Measurements from ENCODE around the gene DLG2. TPM values are rescaled to one million over a fixed set of nuclear protein-coding genes. Genes with fewer than 3 reads are reported as not detected.

Gene DLG2
- total and polyA plus RNA-seq, 2 donors, result 4.8 to 6.6 TPM

GRCh38 chr11:85595285-85595884 is 31.8 kb downstream of the DLG2 start:
- Histone ChIP-seq H3K4me1 (ENCODE audit: control insufficient read depth in 2 of 2, insufficient read depth in 2 of 2, low read length in 2 of 2) (no peaks in the 10 kb centered on the region), H3K27me3 (ENCODE audit: control insufficient read depth in 2 of 2, insufficient read depth in 1 of 2, low read length in 1 of 2) (no peaks in the 10 kb centered on the region), H3K9me3 (ENCODE audit: control insufficient read depth in 2 of 2, insufficient read depth in 1 of 2, low read length in 1 of 2) (no peaks in the 10 kb centered on the region), H3K4me3 (ENCODE audit: low read length in 2 of 2) (no peak overlapping the region), H3K27ac (ENCODE audit: low read depth in 1 of 2, low read length in 1 of 2) (no peak overlapping the region), H3K36me3 (ENCODE audit: control insufficient read depth in 2 of 2, insufficient read depth in 2 of 2, low read length in 1 of 2) (no peaks in the 10 kb centered on the region)
- DNase-seq (ENCODE audit: low read depth in 6 of 9, low spot score in 9 of 9), result peak in 7 of 9 donors; percentile 11 to 63 (median 24)

GRCh38 chr11:85590848-85591483 is 36.2 kb downstream of the DLG2 start:
- no peak overlapping the region for H3K4me3 ChIP-seq (ENCODE audit: low read length in 2 of 2)
- no peak overlapping the region for H3K27ac ChIP-seq (ENCODE audit: low read depth in 1 of 2, low read length in 1 of 2)
- WGBS, result 92% methylated on average over 4 of the region's 4 CpGs
- no peaks in the 10 kb centered on the region for H3K4me1 ChIP-seq (ENCODE audit: control insufficient read depth in 2 of 2, insufficient read depth in 2 of 2, low read length in 2 of 2)
- no peaks in the 10 kb centered on the region for H3K27me3 ChIP-seq (ENCODE audit: control insufficient read depth in 2 of 2, insufficient read depth in 1 of 2, low read length in 1 of 2)
- no peaks in the 10 kb centered on the region for H3K36me3 ChIP-seq (ENCODE audit: control insufficient read depth in 2 of 2, insufficient read depth in 2 of 2, low read length in 1 of 2)
- no peaks in the 10 kb centered on the region for H3K9me3 ChIP-seq (ENCODE audit: control insufficient read depth in 2 of 2, insufficient read depth in 1 of 2, low read length in 1 of 2)
- DNase-seq (ENCODE audit: low read depth in 6 of 9, low spot score in 9 of 9), result peak in 1 of 9 donors; percentile 16

GRCh38 chr11:85589373-85589772 is 37.8 kb downstream of the DLG2 start:
- Histone ChIP-seq H3K4me1 (ENCODE audit: control insufficient read depth in 2 of 2, insufficient read depth in 2 of 2, low read length in 2 of 2) (no peaks in the 10 kb centered on the region), H3K4me3 (ENCODE audit: low read length in 2 of 2) (no peak overlapping the region), H3K27ac (ENCODE audit: low read depth in 1 of 2, low read length in 1 of 2) (no peak overlapping the region), H3K9me3 (ENCODE audit: control insufficient read depth in 2 of 2, insufficient read depth in 1 of 2, low read length in 1 of 2) (no peaks in the 10 kb centered on the region), H3K27me3 (ENCODE audit: control insufficient read depth in 2 of 2, insufficient read depth in 1 of 2, low read length in 1 of 2) (no peaks in the 10 kb centered on the region), H3K36me3 (ENCODE audit: control insufficient read depth in 2 of 2, insufficient read depth in 2 of 2, low read length in 1 of 2) (no peaks in the 10 kb centered on the region)
- 96% methylated on average over 3 of the region's 3 CpGs for WGBS
- no peak for DNase-seq (ENCODE audit: low read depth in 6 of 9, low spot score in 9 of 9)

GRCh38 chr11:85582111-85582510 is 45.0 kb downstream of the DLG2 start:
- no peaks in the 10 kb centered on the region for H3K36me3 ChIP-seq (ENCODE audit: control insufficient read depth in 2 of 2, insufficient read depth in 2 of 2, low read length in 1 of 2)
- no peaks in the 10 kb centered on the region for H3K9me3 ChIP-seq (ENCODE audit: control insufficient read depth in 2 of 2, insufficient read depth in 1 of 2, low read length in 1 of 2)
- H3K27ac ChIP-seq (ENCODE audit: low read depth in 1 of 2, low read length in 1 of 2), result no peak overlapping the region
- no peaks in the 10 kb centered on the region for H3K4me1 ChIP-seq (ENCODE audit: control insufficient read depth in 2 of 2, insufficient read depth in 2 of 2, low read length in 2 of 2)
- 71% methylated on average over 2 of the region's 2 CpGs for WGBS
- H3K4me3 ChIP-seq (ENCODE audit: low read length in 2 of 2), result no peak overlapping the region
- H3K27me3 ChIP-seq (ENCODE audit: control insufficient read depth in 2 of 2, insufficient read depth in 1 of 2, low read length in 1 of 2), result no peaks in the 10 kb centered on the region
- no peak for DNase-seq (ENCODE audit: low read depth in 6 of 9, low spot score in 9 of 9)

- Histone ChIP-seq H3K36me3 (ENCODE audit: control insufficient read depth in 2 of 2, insufficient read depth in 2 of 2, low read length in 1 of 2) (no peaks in the 10 kb centered on the region), H3K4me3 (ENCODE audit: low read length in 2 of 2) (no peak overlapping the region), H3K27ac (ENCODE audit: low read depth in 1 of 2, low read length in 1 of 2) (no peak overlapping the region), H3K27me3 (ENCODE audit: control insufficient read depth in 2 of 2, insufficient read depth in 1 of 2, low read length in 1 of 2) (no peaks in the 10 kb centered on the region), H3K4me1 (ENCODE audit: control insufficient read depth in 2 of 2, insufficient read depth in 2 of 2, low read length in 2 of 2) (no peaks in the 10 kb centered on the region), H3K9me3 (ENCODE audit: control insufficient read depth in 2 of 2, insufficient read depth in 1 of 2, low read length in 1 of 2) (no peaks in the 10 kb centered on the region)
- WGBS, result 100% methylated on average over 1 of the region's 1 CpG
- DNase-seq (ENCODE audit: low read depth in 6 of 9, low spot score in 9 of 9), result no peak
These were observed 51.8 kb downstream of the DLG2 start for GRCh38 chr11:85575388-85575787.

- no peak overlapping the region for H3K27ac ChIP-seq (ENCODE audit: low read depth in 1 of 2, low read length in 1 of 2)
- 96% methylated on average over 2 of the region's 2 CpGs for WGBS
- no peaks in the 10 kb centered on the region for H3K27me3 ChIP-seq (ENCODE audit: control insufficient read depth in 2 of 2, insufficient read depth in 1 of 2, low read length in 1 of 2)
- no peaks in the 10 kb centered on the region for H3K4me1 ChIP-seq (ENCODE audit: control insufficient read depth in 2 of 2, insufficient read depth in 2 of 2, low read length in 2 of 2)
- H3K4me3 ChIP-seq (ENCODE audit: low read length in 2 of 2), result no peak overlapping the region
- no peak for DNase-seq (ENCODE audit: low read depth in 6 of 9, low spot score in 9 of 9)
- H3K9me3 ChIP-seq (ENCODE audit: control insufficient read depth in 2 of 2, insufficient read depth in 1 of 2, low read length in 1 of 2), result no peaks in the 10 kb centered on the region
- H3K36me3 ChIP-seq (ENCODE audit: control insufficient read depth in 2 of 2, insufficient read depth in 2 of 2, low read length in 1 of 2), result no peaks in the 10 kb centered on the region
These were observed 55.1 kb downstream of the DLG2 start for GRCh38 chr11:85572056-85572455.

GRCh38 chr11:85569525-85569924 is 57.6 kb downstream of the DLG2 start:
- no peaks in the 10 kb centered on the region for H3K9me3 ChIP-seq (ENCODE audit: control insufficient read depth in 2 of 2, insufficient read depth in 1 of 2, low read length in 1 of 2)
- H3K4me1 ChIP-seq (ENCODE audit: control insufficient read depth in 2 of 2, insufficient read depth in 2 of 2, low read length in 2 of 2), result no peaks in the 10 kb centered on the region
- no peak for DNase-seq (ENCODE audit: low read depth in 6 of 9, low spot score in 9 of 9)
- no peaks in the 10 kb centered on the region for H3K27me3 ChIP-seq (ENCODE audit: control insufficient read depth in 2 of 2, insufficient read depth in 1 of 2, low read length in 1 of 2)
- H3K4me3 ChIP-seq (ENCODE audit: low read length in 2 of 2), result no peak overlapping the region
- 96% methylated on average over 4 of the region's 4 CpGs for WGBS
- no peaks in the 10 kb centered on the region for H3K36me3 ChIP-seq (ENCODE audit: control insufficient read depth in 2 of 2, insufficient read depth in 2 of 2, low read length in 1 of 2)
- no peak overlapping the region for H3K27ac ChIP-seq (ENCODE audit: low read depth in 1 of 2, low read length in 1 of 2)

GRCh38 chr11:85558411-85558810 is 68.7 kb downstream of the DLG2 start:
- DNase-seq (ENCODE audit: low read depth in 6 of 9, low spot score in 9 of 9), result no peak
- Histone ChIP-seq H3K27me3 (ENCODE audit: control insufficient read depth in 2 of 2, insufficient read depth in 1 of 2, low read length in 1 of 2) (no peaks in the 10 kb centered on the region), H3K27ac (ENCODE audit: low read depth in 1 of 2, low read length in 1 of 2) (no peak overlapping the region), H3K36me3 (ENCODE audit: control insufficient read depth in 2 of 2, insufficient read depth in 2 of 2, low read length in 1 of 2) (no peaks in the 10 kb centered on the region), H3K4me1 (ENCODE audit: control insufficient read depth in 2 of 2, insufficient read depth in 2 of 2, low read length in 2 of 2) (no peaks in the 10 kb centered on the region), H3K9me3 (ENCODE audit: control insufficient read depth in 2 of 2, insufficient read depth in 1 of 2, low read length in 1 of 2) (no peaks in the 10 kb centered on the region), H3K4me3 (ENCODE audit: low read length in 2 of 2) (no peak overlapping the region)
- WGBS, result 89% methylated on average over 2 of the region's 2 CpGs

GRCh38 chr11:85551881-85552280 is 75.3 kb downstream of the DLG2 start:
- Histone ChIP-seq H3K27me3 (ENCODE audit: control insufficient read depth in 2 of 2, insufficient read depth in 1 of 2, low read length in 1 of 2) (no peaks in the 10 kb centered on the region), H3K4me3 (ENCODE audit: low read length in 2 of 2) (no peak overlapping the region), H3K27ac (ENCODE audit: low read depth in 1 of 2, low read length in 1 of 2) (no peak overlapping the region), H3K4me1 (ENCODE audit: control insufficient read depth in 2 of 2, insufficient read depth in 2 of 2, low read length in 2 of 2) (no peaks in the 10 kb centered on the region), H3K9me3 (ENCODE audit: control insufficient read depth in 2 of 2, insufficient read depth in 1 of 2, low read length in 1 of 2) (peaks cover 0 to 5% of the 10 kb centered on the region in 2 donors), H3K36me3 (ENCODE audit: control insufficient read depth in 2 of 2, insufficient read depth in 2 of 2, low read length in 1 of 2) (no peaks in the 10 kb centered on the region)
- DNase-seq (ENCODE audit: low read depth in 6 of 9, low spot score in 9 of 9), result no peak
- 83% methylated on average over 1 of the region's 1 CpG for WGBS

Measured in thymus (tissue), 11 donors.